ENCODE measurements around the gene THOC7. TPM values are rescaled to one million over a fixed set of nuclear protein-coding genes. Genes with fewer than 3 reads are reported as not detected.

THOC7 gene
- total RNA-seq, 1 donor from 2014 or later = 52.6 TPM

- TF ChIP-seq CTCF (IDR thresholded peaks at IDR 0.05; ENCODE audit: unreplicated experiment) = no peak
- peak overlapping the region; percentile 92 for H3K27ac Mint-ChIP-seq
- peaks cover 17% of the 10 kb centered on the region for H3K4me1 Mint-ChIP-seq (ENCODE audit: low read depth)
These were observed 47.3 kb upstream of the THOC7 start for GRCh38 chr3:63910891-63911290.

GRCh38 chr3:63910001-63910400 is 46.4 kb upstream of the THOC7 start:
- DNase-seq (ENCODE audit: low spot score, unreplicated experiment) = no peak
- H3K4me3 Mint-ChIP-seq (ENCODE audit: low read depth) = no peak overlapping the region
- no peak overlapping the region for H3K27ac Mint-ChIP-seq
- no peaks in the 10 kb centered on the region for H3K27me3 Mint-ChIP-seq
- TF ChIP-seq CTCF (IDR thresholded peaks at IDR 0.05; ENCODE audit: unreplicated experiment) = no peak
- no peaks in the 10 kb centered on the region for H3K9me3 Mint-ChIP-seq (ENCODE audit: low read depth)
- H3K4me1 Mint-ChIP-seq (ENCODE audit: low read depth) = peaks cover 17% of the 10 kb centered on the region
- H3K36me3 Mint-ChIP-seq (ENCODE audit: insufficient read depth) = peaks cover 4% of the 10 kb centered on the region

More at GRCh38 chr3:63910891-63911290, 47.3 kb upstream of the THOC7 start:
- DNase-seq (ENCODE audit: low spot score, unreplicated experiment) = no peak
- Mint-ChIP-seq H3K9me3 (ENCODE audit: low read depth) (no peaks in the 10 kb centered on the region), H3K27me3 (no peaks in the 10 kb centered on the region), H3K36me3 (ENCODE audit: insufficient read depth) (peaks cover 6% of the 10 kb centered on the region), H3K4me3 (ENCODE audit: low read depth) (peak overlapping the region; percentile 84)

GRCh38 chr3:63909431-63909830 is 45.8 kb upstream of the THOC7 start:
- Mint-ChIP-seq H3K27me3 (no peaks in the 10 kb centered on the region), H3K9me3 (ENCODE audit: low read depth) (no peaks in the 10 kb centered on the region), H3K36me3 (ENCODE audit: insufficient read depth) (peaks cover 3% of the 10 kb centered on the region), H3K4me1 (ENCODE audit: low read depth) (peaks cover 19% of the 10 kb centered on the region), H3K27ac (no peak overlapping the region), H3K4me3 (ENCODE audit: low read depth) (no peak overlapping the region)
- no peak for TF ChIP-seq CTCF (IDR thresholded peaks at IDR 0.05; ENCODE audit: unreplicated experiment)
- no peak for DNase-seq (ENCODE audit: low spot score, unreplicated experiment)

GRCh38 chr3:63908776-63909175 is 45.2 kb upstream of the THOC7 start:
- Mint-ChIP-seq H3K9me3 (ENCODE audit: low read depth) (no peaks in the 10 kb centered on the region), H3K4me3 (ENCODE audit: low read depth) (no peak overlapping the region), H3K27me3 (no peaks in the 10 kb centered on the region), H3K27ac (no peak overlapping the region), H3K36me3 (ENCODE audit: insufficient read depth) (peaks cover 3% of the 10 kb centered on the region), H3K4me1 (ENCODE audit: low read depth) (peaks cover 19% of the 10 kb centered on the region)
- TF ChIP-seq CTCF (IDR thresholded peaks at IDR 0.05; ENCODE audit: unreplicated experiment) = no peak
- no peak for DNase-seq (ENCODE audit: low spot score, unreplicated experiment)

- H3K9me3 Mint-ChIP-seq (ENCODE audit: low read depth) = no peaks in the 10 kb centered on the region
- TF ChIP-seq CTCF (IDR thresholded peaks at IDR 0.05; ENCODE audit: unreplicated experiment) = peak; percentile 23
- peak overlapping the region; percentile 37 for H3K27ac Mint-ChIP-seq
- no peaks in the 10 kb centered on the region for H3K27me3 Mint-ChIP-seq
- H3K4me1 Mint-ChIP-seq (ENCODE audit: low read depth) = peaks cover 14% of the 10 kb centered on the region
- peaks cover 4% of the 10 kb centered on the region for H3K36me3 Mint-ChIP-seq (ENCODE audit: insufficient read depth)
- H3K4me3 Mint-ChIP-seq (ENCODE audit: low read depth) = no peak overlapping the region
- no peak for DNase-seq (ENCODE audit: low spot score, unreplicated experiment)
These were observed 44.6 kb upstream of the THOC7 start for GRCh38 chr3:63908081-63908736.
